HepG2 (cell line): ENCODE results near the gene CDC42EP5. TPM values are rescaled to one million over a fixed set of nuclear protein-coding genes. Genes with fewer than 3 reads are reported as not detected.

Experiments
- ASH2L ChIP-seq: fragments of 300-600, 200-600 bp; sonication (generic); IDR thresholded peaks from 2 replicates; pipeline ENCODE4 v1.7.0; 2017; ENCODE audit warnings: low read depth, mild to moderate bottlenecking, moderate library complexity, mixed read lengths, low read length; ENCODE audit not compliant: insufficient read length
- BATF2 ChIP-seq: sonication (generic); formaldehyde crosslinking; IDR thresholded peaks from 2 replicates; pipeline ENCODE4 v1.8.0; 2022; ENCODE audit warnings: mild to moderate bottlenecking, missing genetic modification reagents, moderate library complexity
- CAMTA2 ChIP-seq: sonication (generic); formaldehyde crosslinking; IDR thresholded peaks from 2 replicates; pipeline ENCODE4 v1.4.0; 2020; ENCODE audit warnings: mild to moderate bottlenecking, missing genetic modification reagents, borderline replicate concordance
- DRAP1 ChIP-seq: IDR thresholded peaks from 2 replicates; pipeline ENCODE4 v1.6.1; 2016; ENCODE audit warnings: missing genetic modification reagents, missing compliant biosample characterization
- FOXC1 ChIP-seq: sonication (generic); formaldehyde crosslinking; IDR thresholded peaks from 2 replicates; pipeline ENCODE4 v1.8.0; 2022; ENCODE audit warnings: mild to moderate bottlenecking, missing genetic modification reagents, borderline replicate concordance
- HHEX ChIP-seq: IDR thresholded peaks from 2 replicates; pipeline ENCODE4 v1.6.1; 2016; ENCODE audit warnings: control low read depth
- IRF2 ChIP-seq: IDR thresholded peaks from 2 replicates; pipeline ENCODE4 v1.6.1; 2018; ENCODE audit warnings: missing genetic modification reagents, missing compliant biosample characterization
- IRX3 ChIP-seq: sonication (generic); formaldehyde crosslinking; IDR thresholded peaks from 2 replicates; pipeline ENCODE4 v1.8.1; 2023; ENCODE audit warnings: mild to moderate bottlenecking, low read depth, missing genetic modification reagents, borderline replicate concordance
- ISX ChIP-seq: sonication (generic); formaldehyde crosslinking; conservative IDR thresholded peaks from 2 replicates; pipeline ENCODE4 v1.5.0; 2020; ENCODE audit warnings: missing genetic modification reagents
- KDM5B ChIP-seq: sonication (generic); formaldehyde crosslinking; IDR thresholded peaks from 2 replicates; pipeline ENCODE4 v1.4.0; 2020; ENCODE audit warnings: missing genetic modification reagents, mild to moderate bottlenecking, borderline replicate concordance
- KDM6A ChIP-seq: IDR thresholded peaks from 2 replicates; pipeline ENCODE4 v1.6.1; 2016; ENCODE audit warnings: low read depth
- KLF11 ChIP-seq: IDR thresholded peaks from 2 replicates; pipeline ENCODE4 v1.6.1; 2016; ENCODE audit warnings: missing compliant biosample characterization
- MIER2 ChIP-seq: IDR thresholded peaks from 2 replicates; pipeline ENCODE4 v1.6.1; 2016; ENCODE audit warnings: missing biosample characterization, missing genetic modification reagents
- NBN ChIP-seq: fragments of 450-650 bp; conservative IDR thresholded peaks from 2 replicates; pipeline ENCODE4 v1.6.1; 2017
- PHF21A ChIP-seq: sonication (generic); formaldehyde crosslinking; IDR thresholded peaks from 2 replicates; pipeline ENCODE4 v1.5.0; 2020; ENCODE audit warnings: mild to moderate bottlenecking, missing genetic modification reagents
- POLR2AphosphoS2 ChIP-seq: IDR thresholded peaks from 2 replicates; pipeline ENCODE4 v1.6.1; 2011; ENCODE audit warnings: low read depth, low read length, improper control_type of control experiment
- SETDB1 ChIP-seq: sonication (generic); formaldehyde crosslinking; IDR thresholded peaks from 2 replicates; pipeline ENCODE4 v1.5.1; 2020; ENCODE audit warnings: missing genetic modification reagents, mild to moderate bottlenecking, borderline replicate concordance
- XRCC5 ChIP-seq: fragments of 200-400 bp; formaldehyde crosslinking; optimal IDR thresholded peaks from 2 replicates; pipeline ENCODE3; 2017; ENCODE audit warnings: mild to moderate bottlenecking, low read length
- ZMYM4 ChIP-seq: sonication (generic); formaldehyde crosslinking; IDR thresholded peaks from 2 replicates; pipeline ENCODE4 v1.8.1; 2023; ENCODE audit warnings: mild to moderate bottlenecking, missing genetic modification reagents
- ZNF337 ChIP-seq: sonication (generic); formaldehyde crosslinking; IDR thresholded peaks from 2 replicates; pipeline ENCODE4 v1.5.1; 2020; ENCODE audit warnings: missing genetic modification reagents, low read depth, mild to moderate bottlenecking, borderline replicate concordance
- ZNF572 ChIP-seq: sonication (generic); formaldehyde crosslinking; IDR thresholded peaks from 2 replicates; pipeline ENCODE4 v1.5.1; 2020; ENCODE audit warnings: mild to moderate bottlenecking, missing genetic modification reagents
- ZSCAN12 ChIP-seq: sonication (generic); formaldehyde crosslinking; IDR thresholded peaks from 2 replicates; pipeline ENCODE4 v1.9.0; 2021; ENCODE audit warnings: mild to moderate bottlenecking, missing genetic modification reagents
- ZSCAN30 ChIP-seq: sonication (generic); formaldehyde crosslinking; IDR thresholded peaks from 2 replicates; pipeline ENCODE4 v1.5.0; 2020; ENCODE audit warnings: mild to moderate bottlenecking, missing genetic modification reagents
- polyA plus RNA-seq, 8 experiments: library from polyadenylated mRNA; depleted of rRNA in 3 of 8; stranded (reverse) in 7 of 8; unstranded in 1 of 8; fragments of >200 nt; fragmentation: Illumina TruSeq in 4 of 8; extraction: Trizol in 4 of 8; gene quantifications; 2 replicates each; pipeline versions ENCODE4 v1.2.1 to v1.2.3, GENCODE V29; 2011 to 2016; ENCODE audit warnings: low read depth in 4 of 8, missing spikeins in 1 of 8, mixed read lengths in 1 of 8; ENCODE audit not compliant: insufficient read depth in 1 of 8
- total RNA-seq, 5 experiments: library from RNA; depleted of rRNA; stranded (reverse); fragments of >200 nt; fragmentation: Illumina TruSeq; extraction: Trizol; gene quantifications; 2 replicates each; pipeline ENCODE4 v1.2.3, GENCODE V29; 2016; ENCODE audit warnings: low read depth in 1 of 5
- TF ChIP-seq, protein P1 (sequence below): sonication (generic); formaldehyde crosslinking; IDR thresholded peaks from 2 replicates; pipeline ENCODE4 v1.4.0; 2020; ENCODE audit warnings: missing genetic modification reagents, mild to moderate bottlenecking, borderline replicate concordance
- TF ChIP-seq, protein P2 (sequence below): sonication (generic); formaldehyde crosslinking; IDR thresholded peaks from 2 replicates; pipeline ENCODE4 v1.4.0; 2020; ENCODE audit warnings: mild to moderate bottlenecking, missing genetic modification reagents

CDC42EP5 gene
- total and polyA plus RNA-seq, 2 of the 13 experiments (the other 11 are each of a cell fraction or from before 2014, with no cell fraction given) = 0.41 to 1.6 TPM

- TF ChIP-seq SETDB1 (CRISPR knock-in tag) = no peak
- peak; percentile 87 for TF ChIP-seq KDM5B (CRISPR knock-in tag)
- TF ChIP-seq KDM6A (CRISPR knock-in tag) = no peak
- TF ChIP-seq DRAP1 = peak; percentile 98
- TF ChIP-seq ZNF572 (CRISPR knock-in tag) = no peak
- TF ChIP-seq, protein P1, sequence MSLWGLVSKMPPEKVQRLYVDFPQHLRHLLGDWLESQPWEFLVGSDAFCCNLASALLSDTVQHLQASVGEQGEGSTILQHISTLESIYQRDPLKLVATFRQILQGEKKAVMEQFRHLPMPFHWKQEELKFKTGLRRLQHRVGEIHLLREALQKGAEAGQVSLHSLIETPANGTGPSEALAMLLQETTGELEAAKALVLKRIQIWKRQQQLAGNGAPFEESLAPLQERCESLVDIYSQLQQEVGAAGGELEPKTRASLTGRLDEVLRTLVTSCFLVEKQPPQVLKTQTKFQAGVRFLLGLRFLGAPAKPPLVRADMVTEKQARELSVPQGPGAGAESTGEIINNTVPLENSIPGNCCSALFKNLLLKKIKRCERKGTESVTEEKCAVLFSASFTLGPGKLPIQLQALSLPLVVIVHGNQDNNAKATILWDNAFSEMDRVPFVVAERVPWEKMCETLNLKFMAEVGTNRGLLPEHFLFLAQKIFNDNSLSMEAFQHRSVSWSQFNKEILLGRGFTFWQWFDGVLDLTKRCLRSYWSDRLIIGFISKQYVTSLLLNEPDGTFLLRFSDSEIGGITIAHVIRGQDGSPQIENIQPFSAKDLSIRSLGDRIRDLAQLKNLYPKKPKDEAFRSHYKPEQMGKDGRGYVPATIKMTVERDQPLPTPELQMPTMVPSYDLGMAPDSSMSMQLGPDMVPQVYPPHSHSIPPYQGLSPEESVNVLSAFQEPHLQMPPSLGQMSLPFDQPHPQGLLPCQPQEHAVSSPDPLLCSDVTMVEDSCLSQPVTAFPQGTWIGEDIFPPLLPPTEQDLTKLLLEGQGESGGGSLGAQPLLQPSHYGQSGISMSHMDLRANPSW = no peak
- no peak for TF ChIP-seq POLR2AphosphoS2
- TF ChIP-seq ZSCAN30 = no peak; the same call in 1 of the 2 replicates
- 0 out of 2 replicates have a peak, but pooled peaks have one; percentile 26 for TF ChIP-seq MIER2
- TF ChIP-seq PHF21A (CRISPR knock-in tag) = peak; percentile 20; the same call in 1 of the 2 replicates
- no peak for TF ChIP-seq IRX3
- no peak for TF ChIP-seq BATF2 (CRISPR knock-in tag)
- no peak for TF ChIP-seq HHEX
- TF ChIP-seq IRF2 = peak; percentile 48; the same call in 1 of the 2 replicates
- TF ChIP-seq KLF11 (CRISPR knock-in tag) = no peak
- no peak for TF ChIP-seq NBN
- TF ChIP-seq XRCC5 = no peak
- TF ChIP-seq FOXC1 = peak; percentile 84
- peak; percentile 87 for TF ChIP-seq ZMYM4 (CRISPR knock-in tag)
- 0 out of 2 replicates have a peak, but pooled peaks have one; percentile 43 for TF ChIP-seq ZSCAN12 (CRISPR knock-in tag)
- peak; percentile 64 for TF ChIP-seq ASH2L
- TF ChIP-seq ZNF337 (CRISPR knock-in tag) = peak; percentile 95; the same call in 1 of the 2 replicates
- TF ChIP-seq CAMTA2 = 0 out of 2 replicates have a peak, but pooled peaks have one; percentile 31
- TF ChIP-seq ISX (CRISPR knock-in tag) = no peak
- TF ChIP-seq, protein P2, sequence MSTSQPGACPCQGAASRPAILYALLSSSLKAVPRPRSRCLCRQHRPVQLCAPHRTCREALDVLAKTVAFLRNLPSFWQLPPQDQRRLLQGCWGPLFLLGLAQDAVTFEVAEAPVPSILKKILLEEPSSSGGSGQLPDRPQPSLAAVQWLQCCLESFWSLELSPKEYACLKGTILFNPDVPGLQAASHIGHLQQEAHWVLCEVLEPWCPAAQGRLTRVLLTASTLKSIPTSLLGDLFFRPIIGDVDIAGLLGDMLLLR (CRISPR knock-in tag) = peak; percentile 37; the same call in 1 of the 2 replicates
Measured at GRCh38 chr19:54448774-54449700, 24.1 kb downstream of the CDC42EP5 start, which contains the start of gene LENG8 (continued).
